Measurements from ENCODE around the gene CD244.
"Not testable (repeated sequence)": the region's sequence is repeated elsewhere in the genome, so short reads cannot be mapped to it uniquely, and the experiment has no call there.

The CD244 gene

DNA sequence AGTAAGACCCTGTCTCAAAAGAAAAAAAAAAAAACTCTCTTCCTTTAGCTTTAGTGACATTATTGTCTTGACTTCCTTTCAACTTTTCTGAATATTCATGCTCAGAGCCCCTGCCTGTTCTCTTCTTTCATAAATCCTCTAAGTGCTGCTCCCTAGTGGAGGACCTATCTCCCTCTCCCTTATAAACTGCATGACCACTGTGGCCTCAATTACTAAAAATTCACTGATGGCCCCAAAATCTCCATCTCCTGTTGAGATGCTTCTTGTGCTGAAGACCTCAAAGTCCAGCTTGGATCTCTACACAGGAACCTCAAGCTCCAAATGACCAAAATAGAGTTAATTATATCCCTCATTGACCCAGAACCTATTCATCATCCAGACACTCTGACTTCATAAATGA lies 14.5 kb upstream of the CD244 start:
- DNase-seq: no peak

DNA sequence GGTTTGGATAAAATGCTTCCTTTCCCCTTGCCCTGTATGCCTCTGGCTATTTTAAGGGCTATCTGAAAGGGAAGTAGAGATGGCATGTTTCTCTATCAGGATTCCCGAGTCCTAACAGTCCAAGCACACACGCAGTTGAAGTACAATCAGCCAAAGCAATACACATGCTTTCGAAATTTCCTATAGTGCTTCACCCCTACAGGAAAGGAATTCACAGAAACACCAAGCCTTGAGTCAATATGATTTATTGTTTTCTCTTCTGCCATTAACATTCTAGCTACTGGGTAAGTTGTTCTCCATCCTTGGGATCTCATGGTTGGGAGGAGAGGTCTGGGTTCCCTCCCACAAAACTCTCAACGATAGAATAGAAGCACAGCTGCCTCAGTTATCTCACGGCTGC lies 13.6 kb upstream of the CD244 start:
- no peak for DNase-seq

DNA sequence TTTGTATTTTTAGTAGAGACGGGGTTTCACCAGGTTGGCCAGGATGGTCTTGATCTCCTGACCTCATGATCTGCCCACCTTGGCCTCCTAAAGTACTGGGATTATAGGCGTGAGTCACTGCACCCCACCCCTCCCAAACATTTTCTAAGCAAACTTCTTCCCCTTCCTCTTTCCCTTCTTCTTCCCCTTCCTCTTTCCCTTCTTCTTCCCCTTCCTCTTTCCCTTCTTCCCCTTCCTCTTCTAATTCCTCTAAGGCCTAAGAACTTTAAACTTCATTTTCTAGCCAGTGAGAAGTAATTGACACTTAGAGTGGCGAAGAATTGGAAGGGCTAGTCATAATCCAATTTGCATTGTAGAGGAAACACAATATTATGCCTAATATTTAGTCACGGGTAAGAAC lies 12.9 kb upstream of the CD244 start:
- DNase-seq: not testable (repeated sequence)

DNA sequence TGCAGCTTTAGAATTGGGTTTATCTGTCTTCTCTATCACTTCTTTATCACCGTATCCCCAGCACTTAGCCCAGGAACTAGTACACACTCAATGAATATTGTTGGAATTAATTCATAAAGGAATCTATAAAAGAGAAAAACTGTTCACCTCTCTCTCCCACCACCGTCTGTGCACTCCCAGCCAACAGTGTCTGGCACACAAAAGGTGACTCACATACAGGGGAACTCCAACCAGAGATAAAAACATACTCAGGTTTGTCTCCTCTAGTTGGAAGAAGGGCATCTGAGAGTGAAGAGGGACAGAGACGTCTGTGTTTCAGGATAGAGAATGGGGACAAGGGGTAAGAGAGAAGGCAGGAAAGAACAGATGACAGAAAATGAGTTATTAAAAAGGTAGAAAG lies 12.2 kb upstream of the CD244 start:
- no peak for DNase-seq

DNA sequence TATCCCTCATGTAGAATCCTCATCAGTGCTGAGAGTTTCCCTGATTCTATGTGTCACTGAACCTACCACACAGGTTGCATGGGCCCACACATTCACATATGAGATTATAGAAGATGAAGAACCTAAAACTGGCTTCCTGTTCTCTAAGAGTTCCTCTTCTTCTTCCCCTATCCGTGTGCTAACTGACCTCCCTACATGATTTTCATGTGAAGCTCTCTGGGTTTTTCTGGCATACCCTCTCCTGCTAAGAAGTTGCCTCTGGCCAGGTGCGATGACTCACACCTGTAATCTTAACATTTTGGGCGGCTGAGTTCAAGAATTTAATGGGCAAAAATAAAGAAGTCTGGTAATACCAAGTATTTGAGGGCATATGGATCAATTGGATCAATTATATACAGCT lies 5.5 kb upstream of the CD244 start:
- no peak for DNase-seq

DNA sequence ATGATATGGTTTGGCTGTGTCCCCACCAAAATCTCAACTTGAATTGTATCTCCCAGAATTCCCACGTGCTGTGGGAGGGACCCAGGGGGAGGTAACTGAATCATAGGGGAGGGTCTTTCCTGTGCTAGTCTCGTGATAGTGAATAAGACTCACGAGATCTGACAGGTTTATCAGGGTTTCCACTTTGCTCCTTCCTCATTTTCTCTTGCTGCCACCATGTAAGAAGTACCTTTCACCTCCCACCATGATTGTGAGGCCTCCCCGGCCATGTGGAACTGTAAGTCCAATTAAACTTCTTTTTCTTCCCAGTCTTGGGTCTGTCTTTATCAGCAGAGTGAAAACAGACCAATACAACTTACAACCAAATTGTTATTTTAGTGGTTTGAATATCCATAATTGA lies 5.0 kb upstream of the CD244 start:
- not testable (repeated sequence) for DNase-seq

DNA sequence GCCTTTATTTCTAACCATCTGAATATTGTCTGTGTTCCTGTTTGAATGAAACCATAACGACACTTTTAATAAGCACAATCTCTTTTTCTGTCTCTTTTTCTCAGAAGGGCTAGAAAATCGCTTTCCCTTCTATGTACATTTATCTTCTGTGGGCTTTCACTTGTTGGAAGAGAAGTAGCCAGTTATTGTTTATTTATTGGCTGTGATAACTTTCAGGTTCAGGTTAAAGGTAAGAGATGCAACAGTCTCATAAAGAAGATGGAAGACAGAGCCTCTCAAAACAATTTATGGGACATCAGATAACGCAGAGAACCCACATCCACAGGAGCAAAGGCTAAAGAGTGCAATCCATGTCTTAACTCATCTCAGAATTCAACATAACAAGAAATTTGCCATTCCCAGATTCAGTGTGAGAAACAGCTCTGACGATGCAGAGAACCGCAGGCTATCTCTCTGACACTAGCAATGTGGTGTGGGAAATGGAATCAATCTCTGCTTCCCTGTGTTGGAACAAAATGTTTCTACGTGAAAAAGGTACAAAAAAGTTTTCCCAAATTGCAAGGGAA lies 4.1 kb upstream of the CD244 start:
- DNase-seq: no peak

DNA sequence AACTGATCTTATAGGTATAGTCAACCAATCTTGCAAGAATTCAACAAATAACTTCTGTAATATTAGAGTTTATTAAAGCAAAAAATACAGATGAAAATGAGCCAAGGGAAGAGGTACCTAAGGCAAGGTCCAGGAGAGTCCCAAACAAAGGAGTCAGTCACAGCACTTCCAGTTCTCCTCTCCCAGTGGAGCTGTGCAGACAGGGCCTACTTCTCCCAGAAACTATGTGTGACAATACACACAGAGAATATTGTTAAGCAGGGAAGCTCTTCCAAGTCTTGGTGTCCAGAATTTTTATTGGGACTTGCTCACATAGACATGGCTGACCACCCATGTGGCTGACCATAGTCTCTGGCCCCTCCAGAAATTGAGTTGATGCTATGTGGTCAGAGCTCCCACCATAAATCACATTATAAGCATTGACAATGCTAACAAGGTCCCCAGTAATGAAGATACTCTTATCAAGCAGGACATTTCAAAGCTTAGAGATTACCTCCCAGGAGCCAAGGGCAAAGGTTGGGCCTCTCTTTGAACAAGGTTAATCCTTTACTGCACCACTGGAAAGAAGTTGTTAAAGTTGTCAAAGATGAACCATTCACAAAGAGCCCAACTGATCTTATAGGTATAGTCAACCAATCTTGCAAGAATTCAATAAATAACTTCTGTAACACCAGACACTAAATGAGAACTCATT lies 3.5 kb upstream of the CD244 start:
- DNase-seq: no peak

DNA sequence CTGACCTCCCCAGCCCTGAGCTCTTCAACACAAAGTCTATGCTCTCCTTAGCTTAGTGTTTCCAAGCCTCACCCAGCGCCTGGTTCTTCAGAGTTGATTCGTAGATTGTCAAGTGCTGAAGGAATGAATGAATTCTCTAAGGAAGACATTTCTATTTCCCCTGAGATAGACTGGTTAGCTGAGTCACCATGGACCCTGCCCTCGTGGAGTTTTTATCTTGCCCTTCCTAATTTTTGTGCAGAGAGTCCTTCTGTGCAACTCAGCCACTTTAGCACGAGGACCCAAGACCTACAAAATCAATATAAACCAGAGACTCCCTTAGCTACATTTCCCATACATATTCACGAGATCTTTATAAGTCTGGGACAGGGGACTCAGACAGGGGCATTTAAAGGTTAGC lies 2.6 kb upstream of the CD244 start:
- no peak for DNase-seq

DNA sequence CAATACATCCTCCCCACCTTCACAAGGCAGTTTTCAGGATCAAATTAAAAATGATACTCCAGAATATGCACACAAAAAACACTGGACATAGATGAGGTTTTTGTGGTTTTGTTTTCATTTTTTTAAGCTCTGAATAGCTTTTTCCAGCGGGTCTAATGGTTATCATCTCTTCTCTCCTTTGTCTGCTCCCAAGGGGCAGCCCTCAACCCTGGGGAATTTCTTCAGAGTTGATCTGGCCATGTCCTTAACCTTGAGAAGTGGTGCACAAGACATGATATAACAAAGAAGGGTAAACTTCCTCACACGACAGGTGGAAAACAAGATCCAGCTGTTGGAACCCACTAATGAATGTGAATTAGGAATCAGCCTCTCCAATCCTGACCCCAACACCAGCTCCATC lies 1.5 kb upstream of the CD244 start:
- no peak for DNase-seq

DNA sequence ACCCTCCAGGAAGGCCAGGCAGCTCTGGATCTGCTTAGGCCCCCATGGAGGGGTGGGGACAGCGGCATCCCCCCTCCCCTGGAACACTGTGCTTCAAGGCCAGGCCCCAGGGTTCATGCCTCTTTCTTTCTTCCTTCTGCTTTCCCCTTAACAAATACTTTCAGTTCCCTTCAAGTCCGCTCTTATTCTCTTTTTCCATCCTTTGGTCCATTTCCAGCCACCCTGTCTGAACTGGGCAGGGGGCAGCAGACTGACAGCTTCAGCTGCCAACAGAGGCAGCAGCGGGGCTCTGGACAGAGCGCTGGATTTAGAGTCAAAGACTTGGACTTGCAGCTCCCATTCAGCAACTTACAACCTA lies 1.1 kb upstream of the CD244 start:
- DNase-seq: no peak

DNA sequence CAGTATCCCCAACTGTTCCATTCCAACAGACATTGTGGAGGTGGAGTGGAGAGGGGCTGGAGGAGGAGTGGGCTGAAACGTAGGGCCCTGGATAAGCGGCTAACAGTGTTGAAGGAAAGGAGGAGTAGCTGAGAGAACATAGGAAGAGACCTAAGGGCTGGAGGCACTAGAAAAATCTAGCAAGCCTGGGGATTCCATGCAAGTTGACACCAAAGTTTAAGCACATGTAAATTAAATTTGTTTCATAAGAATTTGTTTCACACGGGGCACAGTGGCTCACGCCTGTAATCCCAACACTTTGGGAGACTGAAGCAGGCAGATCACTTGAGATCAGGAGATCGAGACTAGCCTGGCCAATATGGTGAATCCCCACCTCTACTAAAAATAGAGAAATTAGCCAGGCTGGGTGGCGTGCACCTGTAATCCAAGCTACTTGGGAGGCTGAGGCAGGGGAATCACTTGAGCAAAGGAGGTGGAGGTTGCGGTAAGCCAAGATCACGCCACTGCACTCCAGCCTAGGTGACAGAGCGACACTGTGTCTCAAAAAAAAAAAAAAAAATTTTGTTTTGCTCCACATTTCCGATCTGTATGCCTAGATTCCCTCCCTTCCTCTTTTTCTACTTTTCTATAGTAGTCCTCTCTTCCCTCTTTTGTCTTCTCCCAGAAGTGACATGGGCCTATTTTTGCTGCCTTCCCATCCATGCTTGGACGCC lies 530 bp upstream of the CD244 start:
- no peak for DNase-seq

DNA sequence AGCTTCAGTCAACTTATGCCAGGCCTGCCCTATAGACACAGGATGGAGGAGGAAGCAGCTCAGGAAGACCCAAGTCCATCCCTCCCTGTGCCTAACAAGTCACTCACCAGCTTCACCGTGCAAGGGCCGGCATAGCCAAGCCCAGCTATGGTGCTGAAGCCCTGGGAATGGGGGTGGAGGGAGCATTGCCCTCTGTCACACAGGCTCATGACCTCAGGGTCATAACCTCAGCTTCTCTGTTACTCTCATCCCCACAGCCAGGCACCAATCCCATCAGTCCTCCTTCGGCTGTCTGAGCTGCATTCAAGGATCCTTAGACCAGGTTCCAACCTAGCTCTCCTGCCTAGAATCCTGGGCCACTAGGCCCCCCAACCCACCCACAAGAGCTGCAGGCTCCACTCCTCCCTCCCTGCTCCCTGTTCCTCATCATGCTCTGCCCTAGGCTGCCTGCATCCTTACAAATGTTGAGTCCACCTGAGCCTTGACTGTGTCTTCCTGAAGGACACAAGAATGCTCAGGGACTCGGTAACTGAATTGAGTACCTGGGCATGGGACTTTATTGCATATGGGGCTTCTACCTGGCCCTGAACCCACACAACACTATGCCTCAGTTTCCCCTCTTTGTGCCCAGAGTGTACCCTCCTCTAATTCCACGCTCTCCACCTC lies 1.7 kb downstream of the CD244 start:
- DNase-seq: peak; percentile 42

DNA sequence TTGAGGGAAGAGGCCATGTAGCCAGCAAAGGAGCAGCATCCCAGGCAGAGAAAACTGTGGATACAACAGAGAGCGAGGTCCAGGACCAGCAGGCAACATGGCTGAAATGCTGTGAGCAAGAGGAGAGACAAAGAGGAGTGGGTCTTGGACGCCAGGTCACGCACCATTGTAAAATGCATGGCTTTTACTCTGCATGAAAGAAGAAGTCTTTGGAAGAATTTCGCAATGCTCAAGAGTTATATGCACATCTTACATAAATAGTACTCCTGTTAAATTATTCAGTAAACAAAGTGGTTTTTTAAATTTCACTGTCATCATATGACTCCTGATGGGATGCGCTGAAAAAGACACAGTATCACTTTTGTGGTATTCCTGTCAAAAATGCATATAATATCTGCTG lies 3.5 kb downstream of the CD244 start:
- DNase-seq: no peak

DNA sequence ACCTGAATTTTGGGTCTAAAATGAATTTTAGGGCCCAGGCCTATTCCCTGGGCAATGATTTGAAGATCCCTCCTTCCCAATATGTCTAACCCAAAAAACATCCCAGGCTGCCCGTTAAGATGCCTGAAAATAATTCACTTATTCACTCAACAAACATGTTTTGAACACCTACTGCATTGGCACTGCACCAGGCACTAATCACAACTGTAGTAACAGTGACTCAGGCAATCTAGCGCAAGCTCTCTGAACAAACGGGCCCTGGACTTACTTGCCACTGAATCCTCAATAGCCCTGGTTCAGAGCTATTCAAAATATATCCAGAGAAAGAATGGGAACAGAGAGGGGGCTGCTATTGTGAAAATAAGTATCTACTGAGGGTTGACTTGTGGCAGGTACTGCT lies 4.2 kb downstream of the CD244 start:
- DNase-seq: no peak

DNA sequence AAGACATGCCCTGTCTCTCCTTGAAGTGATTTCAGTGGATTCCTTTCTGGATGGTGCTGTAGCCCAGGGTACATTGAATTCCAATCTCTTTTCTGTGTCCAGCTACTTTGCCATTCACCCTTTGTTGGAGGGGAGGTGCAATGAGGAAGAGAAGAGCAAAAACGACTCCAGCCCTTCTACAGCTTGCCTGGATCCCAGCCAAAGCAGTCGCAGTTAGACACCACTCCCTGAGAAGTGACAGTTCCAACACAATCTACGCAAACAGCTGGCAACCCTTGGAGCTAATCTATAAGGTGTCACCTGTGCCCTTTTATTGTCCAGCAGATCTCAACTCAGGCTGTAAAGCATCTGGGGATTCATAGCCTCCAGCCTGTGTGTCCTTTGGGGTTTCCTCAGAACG lies 4.6 kb downstream of the CD244 start:
- no peak for DNase-seq

DNA sequence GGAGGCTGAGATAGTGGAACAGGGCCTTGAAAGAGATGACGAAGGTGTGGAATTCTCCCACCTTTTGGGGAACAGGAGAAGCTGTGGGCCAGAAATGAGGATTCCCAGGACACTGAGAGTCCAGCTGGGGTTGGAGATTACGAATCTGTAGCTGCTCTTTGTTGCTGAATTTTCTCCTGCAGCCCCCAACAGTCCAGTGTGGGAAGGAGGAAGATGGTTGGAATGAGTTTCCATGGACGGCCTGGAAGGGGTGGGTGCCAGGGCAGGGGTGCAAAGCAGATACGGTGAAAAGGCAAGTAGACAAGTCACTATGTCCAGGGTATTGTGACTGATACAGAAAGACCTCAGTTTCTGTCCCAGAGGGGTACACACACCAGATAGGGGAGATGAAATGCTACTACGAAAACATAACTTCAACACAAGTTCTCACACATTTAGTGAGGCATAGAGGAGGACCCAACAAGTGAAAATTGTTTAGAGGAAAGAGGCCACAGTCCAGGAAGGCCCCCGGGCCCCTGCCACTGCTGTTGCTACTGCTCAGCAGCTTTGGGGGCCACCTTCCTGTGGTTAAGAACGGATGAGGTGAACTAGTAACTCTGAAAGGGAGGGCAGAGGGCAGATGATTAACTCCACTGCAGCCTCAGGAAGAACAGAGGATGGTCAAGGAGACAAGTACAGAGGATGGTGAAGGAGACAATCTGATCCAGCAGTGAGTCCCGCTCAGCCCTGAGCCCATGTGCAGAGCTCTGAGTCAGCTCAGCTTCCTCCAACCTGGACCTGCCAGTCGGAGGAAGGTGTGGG lies 7.3 kb downstream of the CD244 start:
- peak; percentile 80 for DNase-seq

DNA sequence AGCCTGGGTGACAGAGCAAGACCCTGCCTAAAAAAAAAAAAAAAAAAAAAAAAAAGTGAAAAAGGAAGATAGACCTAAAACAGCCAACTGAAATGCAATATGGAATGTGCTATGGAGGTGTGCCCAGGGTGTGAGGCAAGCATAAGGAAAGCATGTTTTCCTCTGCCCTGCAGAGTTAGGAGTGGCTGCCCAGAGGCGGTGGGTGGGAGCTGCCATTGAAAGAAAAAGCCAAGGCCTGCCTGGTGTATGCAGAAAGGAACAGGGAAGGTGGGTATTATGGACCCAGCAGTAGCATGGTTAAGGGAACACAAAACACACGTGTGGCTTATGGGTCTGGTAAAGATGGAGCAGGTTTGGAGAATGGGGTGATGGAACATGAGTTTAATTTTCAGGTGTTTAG lies 8.9 kb downstream of the CD244 start:
- DNase-seq: no peak

DNA sequence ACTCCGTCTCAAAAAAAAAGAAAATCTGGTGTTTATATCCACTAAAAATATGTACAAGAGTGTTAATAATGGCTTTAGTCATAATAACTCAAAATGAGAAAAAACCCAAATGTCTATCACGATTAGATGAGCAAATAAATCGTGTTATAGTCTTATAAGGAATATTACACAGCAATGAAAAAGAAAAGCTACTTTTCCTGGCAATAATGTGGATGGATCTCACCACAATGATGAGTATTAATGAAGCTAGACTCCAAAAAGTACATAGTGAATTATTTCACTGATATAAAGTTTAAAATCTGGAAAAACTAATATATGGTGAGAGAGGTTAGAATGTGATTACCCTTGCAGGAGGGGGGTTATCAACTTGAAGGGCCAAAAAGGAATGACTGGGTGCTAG lies 9.7 kb downstream of the CD244 start:
- no peak for DNase-seq

DNA sequence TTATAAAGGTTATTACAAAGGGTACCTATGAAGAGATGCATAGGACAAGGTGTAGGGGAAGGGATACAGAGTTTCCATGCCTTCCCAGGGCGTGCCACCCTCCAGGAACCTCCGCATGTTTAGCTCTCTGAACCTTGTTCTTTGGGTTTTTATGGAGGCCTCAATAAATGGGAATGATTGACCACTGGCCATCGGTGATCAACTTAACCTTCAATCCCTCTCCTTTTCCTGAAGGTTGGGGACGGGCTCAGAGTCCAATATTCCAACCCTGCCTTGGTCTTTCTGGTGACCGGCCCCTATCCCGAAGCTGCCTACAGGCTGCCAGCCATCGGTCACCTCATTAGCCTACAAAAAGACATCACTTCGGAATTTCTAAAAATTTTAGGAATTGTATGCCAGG lies 11.7 kb downstream of the CD244 start:
- no peak for DNase-seq

DNA sequence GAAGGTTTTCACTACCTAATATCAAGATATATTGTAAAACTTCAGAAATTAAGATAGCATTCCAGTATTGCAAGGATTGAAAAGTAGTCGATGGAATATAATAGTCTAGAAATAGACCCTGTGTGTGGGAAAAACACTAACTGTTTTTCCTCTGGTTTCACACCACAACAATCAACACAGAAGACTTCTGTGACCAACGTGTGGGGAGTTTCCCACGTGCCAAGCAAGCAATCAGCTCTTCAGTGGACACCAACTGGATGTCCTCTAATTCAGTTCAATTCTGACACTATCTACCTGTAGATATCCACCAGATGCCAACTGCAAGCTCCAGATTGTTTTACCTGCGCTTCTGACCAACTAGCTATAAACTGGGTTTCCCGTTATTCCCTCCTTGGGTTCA lies 12.1 kb downstream of the CD244 start:
- DNase-seq: peak; percentile 19

DNA sequence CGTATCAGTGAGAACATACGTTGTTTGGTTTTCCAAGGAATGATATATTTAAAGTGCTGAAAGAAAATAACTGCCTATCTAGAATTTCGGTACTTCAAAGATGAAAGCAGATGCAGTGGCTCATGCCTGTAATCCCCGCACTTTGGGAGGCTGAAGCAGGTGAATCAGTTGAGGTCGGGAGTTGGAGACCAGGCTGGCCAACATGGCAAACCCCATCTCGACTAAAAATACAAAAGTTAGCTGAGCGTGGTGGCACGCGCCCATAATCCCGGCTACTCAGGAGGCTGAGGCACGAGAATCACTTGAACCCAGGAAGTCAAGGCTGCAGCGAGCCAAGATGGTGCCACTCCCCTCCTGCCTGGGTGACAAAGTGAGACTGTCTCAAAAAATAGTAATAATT lies 16.4 kb downstream of the CD244 start:
- DNase-seq: no peak
